Brain microvascular endothelial cell (primary cell): Measurements from ENCODE around the gene CCDC183.

Experiments used
- DNase-seq: peaks from one replicate; pipeline ENCODE4 v3.0.0-alpha.2; 2020
- H3K27ac ChIP-seq: fragments of 250-450 bp; sonication (Bioruptor Pico); 2 replicates; pipeline ENCODE4 v1.5.1; 2020; ENCODE audit warnings: mild to moderate bottlenecking, moderate library complexity
- H3K27me3 ChIP-seq: fragments of 250-450 bp; sonication (Bioruptor Pico); replicated peaks from 2 replicates; pipeline ENCODE4 v1.5.1; 2020; ENCODE audit warnings: mild to moderate bottlenecking
- H3K36me3 ChIP-seq: fragments of 250-450 bp; sonication (Bioruptor Pico); replicated peaks from 2 replicates; pipeline ENCODE4 v1.5.1; 2020; ENCODE audit warnings: mild to moderate bottlenecking
- H3K4me3 ChIP-seq: 2 replicates; pipeline ENCODE4 v1.5.1; 2011; ENCODE audit warnings: low read depth, mild to moderate bottlenecking, control low read depth, low read length, moderate library complexity
- CTCF ChIP-seq: IDR thresholded peaks from 2 replicates; pipeline ENCODE4 v1.5.1; 2011; ENCODE audit warnings: low read depth, mild to moderate bottlenecking, moderate library complexity, low read length, control low read depth, inconsistent platforms; ENCODE audit errors: missing control alignments
- in situ Hi-C: cut with HindIII; loops from 2 replicates; pipeline ENCODE4 v1.10.0; 2017; ENCODE audit warnings: low sequenced_read_pairs, low pct_ligation_motif_present

Gene CCDC183

GRCh38 chr9:136807281-136808074, 11.3 kb downstream of the CCDC183 start, which contains the start of gene RABL6:
RABL6 (plus strand) TSS chr9:136807948; CDS start chr9:136808197, 249 bp downstream.
- in situ Hi-C loops: loop anchor here (25.0 kb wide), 1 partner anchor 230 kb away; the partner anchor contains the start of genes ABCA2, FUT7 and NPDC1
- Histone ChIP-seq H3K4me3 (peak within 1 kb of the TSS; percentile 81), H3K27ac (peak within 1 kb of the TSS; percentile 11), H3K27me3 (no peaks in the 10 kb centered on the region), H3K36me3 (no peaks in the 10 kb centered on the region)
- no peak for TF ChIP-seq CTCF
- peak; percentile 35 for DNase-seq

GRCh38 chr9:136808075-136808805, 12.1 kb downstream of the CCDC183 start:
- Histone ChIP-seq H3K36me3 (no peaks in the 10 kb centered on the region), H3K27ac (peak overlapping the region; percentile 11), H3K27me3 (no peaks in the 10 kb centered on the region), H3K4me3 (peak overlapping the region; percentile 81)
- TF ChIP-seq CTCF: no peak
- no peak for DNase-seq
- in situ Hi-C loops: loop anchor here (25.0 kb wide), 1 partner anchor 229 kb away; the partner anchor contains the start of genes ABCA2, FUT7 and NPDC1

- DNase-seq: no peak
- in situ Hi-C loops: loop anchor here (25.0 kb wide), 1 partner anchor 229 kb away; the partner anchor contains the start of genes ABCA2, FUT7 and NPDC1
- peak overlapping the region; percentile 11 for H3K27ac ChIP-seq
- no peaks in the 10 kb centered on the region for H3K36me3 ChIP-seq
- no peaks in the 10 kb centered on the region for H3K27me3 ChIP-seq
- no peak for TF ChIP-seq CTCF
- peak overlapping the region; percentile 81 for H3K4me3 ChIP-seq
Observed at GRCh38 chr9:136808806-136809158, 12.6 kb downstream of the CCDC183 start.

GRCh38 chr9:136814725-136815421, 18.7 kb downstream of the CCDC183 start:
- no peak for TF ChIP-seq CTCF
- Histone ChIP-seq H3K4me3 (no peak overlapping the region), H3K27me3 (no peaks in the 10 kb centered on the region), H3K36me3 (peaks cover 5% of the 10 kb centered on the region), H3K27ac (no peak overlapping the region)
- in situ Hi-C loops: loop anchor here (25.0 kb wide), 1 partner anchor 222 kb away; the partner anchor contains the start of genes ABCA2, FUT7 and NPDC1
- DNase-seq: no peak

GRCh38 chr9:136815422-136815782, 19.3 kb downstream of the CCDC183 start:
- Histone ChIP-seq H3K27ac (no peak overlapping the region), H3K36me3 (peaks cover 5% of the 10 kb centered on the region), H3K27me3 (no peaks in the 10 kb centered on the region), H3K4me3 (no peak overlapping the region)
- no peak for DNase-seq
- in situ Hi-C loops: loop anchor here (25.0 kb wide), 1 partner anchor 222 kb away; the partner anchor contains the start of genes ABCA2, FUT7 and NPDC1
- TF ChIP-seq CTCF: no peak
